HL-60 (cell line): ENCODE results near the gene SLC12A3.

ENCODE experiments used
- DNase-seq, 2 experiments: peaks; one replicate each; pipeline ENCODE4 v3.0.0-alpha.2; 2010 to 2020; ENCODE audit warnings: low read depth in 1 of 2, low spot score in 1 of 2
- H3K27ac ChIP-seq: fragments of 250-450 bp; sonication (Bioruptor Pico); replicated peaks from 2 replicates; pipeline ENCODE4 v1.5.1; 2020; ENCODE audit warnings: mild to moderate bottlenecking, moderate library complexity
- H3K27me3 ChIP-seq: fragments of 250-450 bp; sonication (Bioruptor Pico); 2 replicates; pipeline ENCODE4 v1.5.1; 2021; ENCODE audit warnings: mild to moderate bottlenecking, moderate library complexity; ENCODE audit not compliant: insufficient read depth, poor library complexity, severe bottlenecking
- H3K4me3 ChIP-seq: replicated peaks from 2 replicates; pipeline ENCODE4 v1.5.1; 2011; ENCODE audit warnings: mild to moderate bottlenecking, control low read depth, low read length; ENCODE audit not compliant: insufficient read depth
- CTCF ChIP-seq: IDR thresholded peaks from one replicate; pipeline ENCODE4 v1.5.1; 2011; ENCODE audit warnings: low read length, control low read depth, inconsistent platforms; ENCODE audit not compliant: insufficient read depth
- GABPA ChIP-seq: IDR thresholded peaks from 2 replicates; pipeline ENCODE4 v1.6.1; 2012; ENCODE audit warnings: low read depth
- POLR2AphosphoS5 ChIP-seq: IDR thresholded peaks from 2 replicates; pipeline ENCODE4 v1.6.1; 2012; ENCODE audit warnings: low read depth
- REST ChIP-seq: IDR thresholded peaks from 2 replicates; pipeline ENCODE4 v1.6.1; 2012; ENCODE audit warnings: low read depth; ENCODE audit not compliant: insufficient replicate concordance
- SPI1 ChIP-seq: IDR thresholded peaks from 2 replicates; pipeline ENCODE4 v1.6.1; 2012; ENCODE audit warnings: low read depth, mild to moderate bottlenecking, borderline replicate concordance
- long read RNA-seq: library from polyadenylated mRNA; unstranded; transcript quantifications from one replicate; pipeline ENCODE4 v2.0.0, GENCODE V29; 2020

The SLC12A3 gene
- long read RNA-seq, result 0 reads

- no peak for DNase-seq
- H3K27ac ChIP-seq, result no peak within 1 kb of the TSS
- no peaks in the 10 kb centered on the region for H3K27me3 ChIP-seq
- H3K4me3 ChIP-seq, result no peak within 1 kb of the TSS
- TF ChIP-seq CTCF, result no peak
- TF ChIP-seq REST, result no peak
- no peak for TF ChIP-seq SPI1
- TF ChIP-seq GABPA, result no peak
- no peak for TF ChIP-seq POLR2AphosphoS5
Observed at GRCh38 chr16:56864960-56865359, at the start of gene SLC12A3. TSS of gene SLC12A3 (plus strand) at chr16:56865207. CDS start at chr16:56865236, 29 bp downstream.

GRCh38 chr16:56815721-56816120, 49.3 kb upstream of the SLC12A3 start:
- H3K27ac ChIP-seq, result no peak overlapping the region
- no peak for DNase-seq
- no peak for TF ChIP-seq GABPA
- no peak for TF ChIP-seq CTCF
- TF ChIP-seq POLR2AphosphoS5, result no peak
- no peak for TF ChIP-seq REST
- TF ChIP-seq SPI1, result no peak
- no peaks in the 10 kb centered on the region for H3K27me3 ChIP-seq
- H3K4me3 ChIP-seq, result no peak overlapping the region

- Histone ChIP-seq H3K27ac (no peak overlapping the region), H3K4me3 (no peak overlapping the region), H3K27me3 (no peaks in the 10 kb centered on the region)
- TF ChIP-seq CTCF, result no peak
- no peak for TF ChIP-seq SPI1
- TF ChIP-seq POLR2AphosphoS5, result no peak
- no peak for TF ChIP-seq GABPA
- TF ChIP-seq REST, result no peak
- DNase-seq, result no peak
Observed at GRCh38 chr16:56817056-56817455, 48.0 kb upstream of the SLC12A3 start.
